NCI-H2171 treated with DMSO at 0.1 percent for 48 hours (cell line): ENCODE data around the gene HOXD9.

Experiments
- DNase-seq: peaks from one replicate; lab custom pipeline; 2025; lab: John Stamatoyannopoulos, UW

HOXD9 gene

DNA sequence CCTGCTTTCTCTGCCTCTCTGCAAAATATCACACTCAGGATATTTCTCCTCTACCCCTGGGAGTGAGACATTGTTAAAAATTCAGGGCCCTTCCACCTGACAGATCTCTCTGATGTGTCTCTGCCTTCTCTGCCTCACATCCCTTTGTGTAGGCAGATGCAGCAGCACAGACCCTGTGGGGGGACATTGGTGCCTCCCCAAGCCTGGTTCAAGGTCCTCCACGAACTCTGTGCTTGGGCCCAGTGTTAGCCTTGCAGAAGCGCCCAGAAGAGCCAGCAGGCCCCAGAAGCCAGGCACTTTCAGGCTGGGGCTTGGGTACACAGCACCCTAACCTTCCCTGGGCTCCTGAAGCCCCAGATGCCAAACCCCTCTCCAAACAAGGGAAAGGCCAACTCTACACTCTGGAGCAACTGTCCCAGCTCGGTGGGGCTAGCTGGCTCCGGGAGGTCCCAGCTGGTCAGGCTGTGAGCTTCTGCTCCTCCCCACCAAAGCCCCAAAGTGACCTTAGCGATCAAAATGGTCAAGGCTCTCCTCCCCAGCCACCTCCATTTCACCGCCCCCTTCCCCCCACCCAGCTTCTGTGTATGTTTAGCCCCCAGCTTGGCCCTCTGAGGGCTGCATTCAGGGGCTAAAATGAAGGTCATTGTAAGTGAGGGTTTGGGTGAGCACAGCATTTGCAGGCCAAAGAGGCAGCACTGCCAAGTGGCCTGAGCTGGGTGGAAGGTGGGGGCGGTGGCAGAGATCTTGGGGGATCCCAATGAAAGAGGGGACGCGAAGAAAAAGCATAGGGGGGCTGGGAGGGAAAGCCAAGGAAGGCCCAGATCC is 2.6 kb downstream of the HOXD9 start:
- DNase-seq: no peak

DNA sequence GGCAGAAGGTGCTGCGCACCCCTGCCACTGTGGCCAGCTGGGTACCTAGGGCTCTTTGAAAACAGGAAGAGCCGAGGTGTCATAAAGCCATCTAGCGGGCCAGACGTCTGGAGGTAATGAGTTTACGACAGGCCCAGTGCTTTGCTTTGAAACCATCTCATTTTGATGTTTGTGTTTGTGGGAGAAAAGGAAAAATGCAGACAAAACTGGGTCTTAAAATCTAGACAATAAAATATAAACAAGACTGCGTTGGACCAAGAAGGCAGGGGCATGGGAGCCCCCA is 3.2 kb downstream of the HOXD9 start:
- DNase-seq: no peak

DNA sequence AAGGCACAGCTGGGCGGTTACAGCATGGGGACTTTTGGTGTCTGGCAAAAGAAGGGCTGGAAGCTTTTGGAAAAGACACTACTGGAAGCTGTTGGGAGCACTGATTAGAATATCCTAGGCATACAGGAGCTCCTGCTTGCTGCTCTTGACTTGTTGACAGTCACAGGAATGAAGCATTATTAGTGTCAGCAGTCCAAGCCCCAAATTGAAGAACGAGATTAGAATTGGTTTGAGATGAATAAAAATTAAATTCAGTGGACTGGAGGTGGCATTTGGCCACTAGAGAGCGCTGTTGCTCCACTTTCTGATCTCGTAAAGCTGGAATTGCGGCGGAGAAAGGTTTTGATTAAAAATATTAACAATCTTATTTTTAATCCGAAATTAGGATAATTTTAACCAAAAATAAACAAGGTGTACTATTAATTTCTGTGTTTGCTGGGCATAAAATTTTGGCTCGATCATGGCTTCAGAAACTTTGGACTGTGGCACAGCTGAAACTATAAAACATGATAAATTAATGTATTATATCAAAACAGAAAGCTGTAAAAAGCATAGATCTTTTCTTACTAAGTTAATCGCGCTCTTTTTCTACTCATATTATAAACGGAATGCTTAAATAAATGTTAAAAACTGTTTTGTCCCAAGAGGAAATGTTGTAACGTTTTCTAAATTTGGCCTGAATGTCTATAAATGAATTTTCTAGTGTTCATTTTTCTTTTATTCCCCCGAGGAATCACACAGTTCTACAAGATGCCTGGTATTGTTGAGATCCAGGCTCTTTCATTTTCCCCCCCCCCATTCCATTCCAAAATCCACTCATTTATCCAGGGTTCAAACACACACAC is 4.6 kb downstream of the HOXD9 start:
- DNase-seq: peak; percentile 57

DNA sequence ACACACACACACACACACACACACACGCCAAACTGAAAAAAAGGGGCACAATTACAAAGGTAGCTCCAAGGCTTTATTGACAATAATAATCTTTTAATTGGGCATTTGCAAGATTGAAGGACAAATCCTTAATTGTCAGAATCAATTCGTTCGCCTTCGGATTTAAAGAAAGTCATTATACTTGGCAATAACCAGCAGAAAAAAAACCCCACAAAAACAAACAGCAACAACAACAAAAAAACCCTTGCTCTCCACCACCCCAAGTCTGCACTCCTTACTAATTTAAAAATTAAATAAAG is 5.2 kb downstream of the HOXD9 start:
- no peak for DNase-seq

DNA sequence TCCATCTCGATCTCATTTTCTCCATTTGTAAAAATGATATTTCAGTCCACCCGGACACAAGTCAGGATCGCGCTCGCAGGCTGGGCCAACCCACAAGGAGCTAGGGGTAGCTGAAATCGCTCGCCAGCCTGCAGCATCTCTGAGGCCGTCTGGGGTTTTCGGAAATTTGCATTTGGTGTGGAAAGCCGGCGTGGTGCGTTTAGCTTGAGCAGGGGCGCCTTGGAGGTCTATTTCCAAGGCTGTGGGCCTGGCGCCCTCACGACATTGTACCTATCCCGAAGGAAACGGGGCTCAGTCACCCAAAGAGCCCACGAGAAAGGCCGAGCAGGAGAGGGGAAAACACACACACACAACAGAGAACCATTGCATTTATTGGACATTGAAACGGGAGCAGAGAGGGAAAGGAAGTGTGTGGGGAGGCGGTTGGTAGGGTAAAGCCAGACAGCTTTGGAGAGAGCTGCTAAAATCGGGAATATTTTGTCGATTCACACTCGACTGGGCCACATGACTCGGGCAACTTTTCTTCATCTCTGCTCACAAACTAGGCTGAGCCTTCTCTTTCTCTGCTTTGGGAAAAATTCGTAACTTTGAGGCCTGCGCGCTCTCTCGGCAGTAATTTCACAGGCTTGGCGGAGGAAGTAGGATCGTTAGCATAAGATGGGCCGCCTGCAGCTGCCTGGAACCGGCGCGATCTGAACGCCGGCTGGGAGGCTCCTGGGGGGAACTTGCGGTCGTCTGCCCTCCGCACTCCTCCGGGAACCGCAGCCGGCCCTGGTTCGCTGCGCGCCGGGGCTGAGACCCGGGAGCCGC is 5.9 kb downstream of the HOXD9 start:
- DNase-seq: no peak

DNA sequence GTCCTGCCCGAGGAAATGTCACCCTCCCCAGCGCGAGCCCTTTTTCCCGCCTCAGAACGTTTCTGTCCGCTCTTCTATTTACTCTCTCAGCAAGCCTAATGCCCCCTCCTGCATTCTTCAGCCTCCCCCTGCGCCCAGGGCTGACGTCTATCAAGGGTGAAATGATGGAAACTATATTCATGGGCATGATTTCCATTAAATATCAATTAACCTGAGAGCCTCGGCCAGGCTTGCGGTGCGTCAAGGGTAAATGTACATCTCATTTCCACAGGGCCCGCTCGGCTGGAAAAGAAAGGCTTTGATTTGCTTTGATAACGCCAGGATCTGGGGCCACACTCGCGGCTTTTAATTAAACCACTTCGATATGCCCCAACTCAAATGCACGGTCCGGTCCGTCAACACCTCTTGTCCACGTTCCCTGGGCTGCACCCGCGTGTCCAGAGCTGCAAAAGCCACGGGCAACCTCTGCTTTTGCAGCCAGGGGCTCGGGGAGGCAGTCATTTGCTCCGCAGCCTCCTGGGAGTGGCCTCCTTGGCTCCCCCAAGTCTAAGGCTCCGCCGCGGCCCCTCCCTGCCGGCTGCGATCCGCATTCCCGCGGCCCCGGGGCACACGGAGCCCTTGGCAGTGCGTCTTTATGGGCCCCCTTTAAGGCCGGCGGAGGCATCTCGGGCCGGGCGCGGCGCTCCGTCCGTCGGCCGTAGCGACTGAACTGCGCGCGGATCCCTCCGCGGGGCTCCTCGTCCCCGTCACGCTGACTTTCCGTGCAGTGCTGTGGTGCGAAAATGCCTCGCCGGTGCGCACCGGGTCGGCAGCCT is 6.7 kb downstream of the HOXD9 start, which contains the start of gene HOXD8:
HOXD8 (plus strand) TSS at position 724 of the 815 bp plus-strand sequence. CDS start 662 bp downstream, outside the sequence.
- DNase-seq: peak; percentile 62

DNA sequence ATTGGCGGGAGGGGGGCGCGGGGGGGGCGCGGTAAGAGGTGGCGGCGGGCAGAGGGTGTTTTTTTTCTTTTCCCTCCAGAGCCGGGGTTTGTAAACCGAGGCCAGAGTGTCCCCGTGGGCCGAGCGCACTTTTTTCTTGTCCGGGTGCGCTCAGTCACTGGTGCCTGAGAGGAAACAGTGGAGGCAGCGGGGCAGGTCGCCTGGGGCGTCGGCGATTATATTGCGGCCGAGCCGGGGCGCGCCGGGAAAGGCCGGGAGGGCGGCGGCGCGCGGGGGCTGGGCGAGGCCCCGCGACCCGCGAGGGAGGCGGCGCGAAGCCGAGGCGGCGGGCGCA is 7.3 kb downstream of the HOXD9 start:
- no peak for DNase-seq

DNA sequence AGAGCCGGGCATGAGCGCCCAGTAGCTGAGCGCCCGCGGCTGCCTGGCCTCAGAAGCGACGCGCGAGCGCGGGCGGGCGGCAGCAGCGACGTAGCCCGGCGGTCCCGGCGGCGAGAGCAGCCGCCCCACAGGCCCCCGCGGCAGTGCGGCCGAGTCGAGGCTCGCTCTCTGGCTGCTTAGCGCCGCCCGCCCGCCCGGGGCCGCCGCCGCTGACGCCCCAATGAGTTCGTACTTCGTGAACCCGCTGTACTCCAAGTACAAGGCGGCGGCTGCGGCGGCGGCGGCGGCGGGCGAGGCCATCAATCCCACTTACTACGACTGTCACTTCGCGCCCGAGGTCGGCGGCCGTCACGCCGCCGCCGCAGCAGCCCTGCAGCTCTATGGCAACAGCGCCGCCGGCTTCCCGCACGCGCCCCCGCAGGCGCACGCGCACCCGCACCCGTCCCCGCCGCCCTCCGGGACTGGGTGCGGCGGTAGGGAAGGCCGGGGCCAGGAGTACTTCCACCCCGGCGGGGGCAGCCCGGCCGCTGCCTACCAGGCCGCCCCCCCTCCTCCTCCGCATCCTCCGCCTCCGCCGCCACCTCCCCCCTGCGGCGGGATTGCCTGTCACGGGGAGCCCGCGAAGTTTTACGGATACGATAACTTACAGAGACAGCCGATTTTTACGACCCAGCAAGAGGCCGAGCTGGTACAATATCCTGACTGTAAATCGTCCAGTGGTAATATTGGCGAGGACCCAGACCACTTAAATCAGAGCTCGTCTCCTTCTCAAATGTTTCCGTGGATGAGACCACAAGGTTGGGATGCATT is 7.8 kb downstream of the HOXD9 start:
- peak; percentile 65 for DNase-seq

DNA sequence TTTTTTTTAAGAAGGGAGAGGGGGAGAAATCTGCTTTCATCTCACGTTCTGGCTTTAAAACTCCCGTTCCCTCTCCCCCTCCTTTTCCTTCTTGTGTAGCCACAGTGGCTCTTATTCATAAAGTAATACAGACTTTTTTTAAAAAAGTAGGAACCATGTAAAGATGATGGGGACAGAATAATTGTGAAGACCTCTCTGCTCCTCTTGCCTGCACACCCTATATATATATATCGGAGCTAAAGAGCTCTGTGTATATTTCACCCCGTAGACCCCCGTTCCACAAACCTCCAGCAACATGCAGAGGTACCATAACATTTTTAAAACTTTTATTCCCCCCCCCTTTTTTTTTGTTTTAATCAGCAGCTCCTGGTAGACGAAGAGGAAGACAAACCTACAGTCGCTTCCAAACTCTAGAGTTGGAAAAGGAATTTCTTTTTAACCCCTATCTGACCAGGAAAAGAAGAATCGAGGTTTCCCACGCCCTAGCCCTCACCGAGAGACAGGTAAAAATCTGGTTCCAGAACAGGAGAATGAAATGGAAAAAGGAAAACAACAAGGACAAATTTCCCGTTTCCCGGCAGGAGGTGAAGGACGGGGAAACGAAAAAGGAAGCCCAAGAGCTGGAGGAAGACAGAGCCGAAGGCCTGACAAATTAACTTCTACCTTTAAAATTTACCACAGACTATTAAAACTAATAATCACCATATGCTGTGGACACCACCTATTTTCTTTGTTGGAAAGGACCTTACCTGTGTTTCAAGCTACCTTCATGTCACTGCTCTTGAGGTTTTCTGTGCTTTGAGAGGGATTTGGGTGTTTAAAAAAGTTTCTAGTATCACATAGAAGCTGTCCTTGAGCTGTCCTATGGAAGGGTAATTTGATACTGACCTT is 8.7 kb downstream of the HOXD9 start:
- no peak for DNase-seq

DNA sequence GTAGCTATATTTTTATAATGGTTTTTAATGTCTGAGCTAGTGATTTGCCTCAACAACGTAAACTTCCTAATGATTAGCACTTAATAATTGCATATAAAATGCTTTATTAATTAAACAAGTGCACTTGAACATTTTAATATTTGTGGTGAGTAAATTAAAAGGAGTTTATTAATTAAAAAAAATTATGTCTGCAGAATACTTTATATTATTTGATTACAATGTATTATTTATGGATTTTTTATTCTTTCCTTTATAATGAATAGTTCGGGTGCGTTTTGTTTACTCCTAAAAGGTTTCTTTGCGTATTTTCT is 9.3 kb downstream of the HOXD9 start:
- no peak for DNase-seq

DNA sequence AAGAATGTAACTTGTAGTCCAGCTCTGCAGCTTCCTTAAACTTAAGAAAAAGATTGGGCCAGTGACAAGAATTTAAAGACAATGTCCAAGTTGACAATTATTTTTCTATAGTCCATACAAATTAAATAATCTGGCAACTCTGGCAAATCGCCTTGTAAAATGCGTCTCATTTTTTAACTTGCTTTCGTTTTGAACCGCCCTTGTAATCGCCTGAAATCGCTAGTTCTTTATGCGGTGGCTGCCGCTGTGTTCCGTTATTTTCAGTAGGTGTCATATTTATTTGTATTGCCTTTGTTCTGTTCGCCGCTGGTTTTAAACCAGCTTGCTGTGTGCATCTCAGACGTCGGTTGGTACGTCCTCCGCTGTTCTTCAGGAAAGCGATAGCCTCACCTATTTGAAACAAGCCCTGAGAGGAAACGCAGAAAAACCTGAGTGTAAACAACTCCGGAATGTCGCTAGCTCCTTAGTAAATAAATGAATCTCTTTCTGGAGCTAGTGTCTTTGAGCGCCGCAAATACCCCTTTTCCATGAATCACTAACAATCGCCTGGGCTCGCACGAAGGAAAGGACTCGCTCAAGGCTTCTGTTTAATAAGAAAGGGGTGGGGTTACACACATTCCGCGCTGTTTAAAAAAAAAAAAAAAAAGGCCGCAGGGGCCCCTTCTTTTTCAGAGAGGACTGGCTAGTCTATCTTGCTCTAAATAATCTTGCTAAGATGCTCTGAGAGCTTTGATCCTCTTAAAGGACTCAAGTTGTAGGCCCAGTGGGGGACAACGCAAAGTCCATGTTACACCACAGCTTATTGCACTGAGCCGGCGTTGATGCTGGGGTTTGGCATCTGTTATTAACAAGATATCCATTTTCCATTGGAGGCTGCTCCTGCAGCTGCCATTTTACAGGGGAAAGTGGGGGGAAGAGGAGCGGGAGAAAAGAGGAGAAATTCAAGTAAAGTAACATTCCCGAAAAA is 10.0 kb downstream of the HOXD9 start:
- no peak for DNase-seq

DNA sequence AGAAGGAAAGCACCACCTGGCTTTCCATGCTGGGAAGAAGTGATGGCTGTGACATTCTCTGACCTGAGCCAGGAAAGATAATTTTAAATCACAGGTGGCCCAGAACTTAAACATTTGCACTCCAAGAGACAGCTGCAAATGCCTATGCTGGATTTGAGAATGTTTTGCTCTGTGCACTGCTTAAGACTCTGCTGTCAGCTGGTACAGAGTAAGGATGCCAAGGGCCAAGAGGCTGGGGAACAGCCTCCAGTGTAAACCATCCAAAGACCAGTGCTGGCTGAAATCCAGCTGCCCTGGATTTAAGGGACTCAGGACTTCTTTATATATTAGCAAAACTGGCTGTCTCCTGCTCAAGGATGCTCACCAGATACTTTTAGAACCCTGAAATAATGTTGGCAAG is 10.9 kb downstream of the HOXD9 start:
- no peak for DNase-seq

DNA sequence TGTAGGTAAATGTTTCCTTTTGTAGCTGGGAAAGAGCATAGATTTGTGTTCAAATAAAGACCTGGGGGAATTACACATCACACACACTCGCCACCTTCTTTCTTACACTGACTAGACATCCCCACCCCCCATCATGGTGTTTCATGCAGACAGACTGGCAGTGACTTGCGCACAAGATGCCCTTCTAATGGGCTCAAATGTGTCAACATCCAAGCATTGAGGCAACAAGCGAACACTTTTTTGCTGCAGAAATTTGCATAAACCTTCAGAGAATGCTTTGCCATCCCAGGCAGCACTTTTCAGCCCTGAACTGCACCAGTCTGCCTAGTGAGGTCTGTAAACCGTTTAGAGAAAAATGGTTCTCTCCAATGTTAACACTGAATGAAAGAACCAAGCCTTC is 11.5 kb downstream of the HOXD9 start:
- no peak for DNase-seq

DNA sequence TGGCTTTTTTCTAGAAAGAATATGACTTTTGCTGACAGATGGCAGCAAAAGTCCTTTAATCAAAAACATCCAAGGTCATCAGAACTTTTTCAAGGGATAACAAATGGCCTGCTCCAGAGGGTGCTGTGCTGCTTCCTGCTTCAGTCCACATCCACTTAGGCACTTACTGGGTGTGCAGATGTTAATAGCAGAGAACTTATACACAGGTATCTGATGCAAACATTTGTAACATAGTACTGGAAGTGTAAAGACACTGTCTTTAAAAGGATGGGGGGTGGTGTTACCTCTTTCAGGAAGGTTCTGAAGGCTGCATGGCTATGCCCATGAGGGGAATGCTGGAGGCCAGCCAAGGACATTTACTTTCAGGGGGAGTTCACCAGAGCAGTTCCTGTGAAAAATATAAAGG is 12.5 kb downstream of the HOXD9 start:
- peak; percentile 29 for DNase-seq

DNA sequence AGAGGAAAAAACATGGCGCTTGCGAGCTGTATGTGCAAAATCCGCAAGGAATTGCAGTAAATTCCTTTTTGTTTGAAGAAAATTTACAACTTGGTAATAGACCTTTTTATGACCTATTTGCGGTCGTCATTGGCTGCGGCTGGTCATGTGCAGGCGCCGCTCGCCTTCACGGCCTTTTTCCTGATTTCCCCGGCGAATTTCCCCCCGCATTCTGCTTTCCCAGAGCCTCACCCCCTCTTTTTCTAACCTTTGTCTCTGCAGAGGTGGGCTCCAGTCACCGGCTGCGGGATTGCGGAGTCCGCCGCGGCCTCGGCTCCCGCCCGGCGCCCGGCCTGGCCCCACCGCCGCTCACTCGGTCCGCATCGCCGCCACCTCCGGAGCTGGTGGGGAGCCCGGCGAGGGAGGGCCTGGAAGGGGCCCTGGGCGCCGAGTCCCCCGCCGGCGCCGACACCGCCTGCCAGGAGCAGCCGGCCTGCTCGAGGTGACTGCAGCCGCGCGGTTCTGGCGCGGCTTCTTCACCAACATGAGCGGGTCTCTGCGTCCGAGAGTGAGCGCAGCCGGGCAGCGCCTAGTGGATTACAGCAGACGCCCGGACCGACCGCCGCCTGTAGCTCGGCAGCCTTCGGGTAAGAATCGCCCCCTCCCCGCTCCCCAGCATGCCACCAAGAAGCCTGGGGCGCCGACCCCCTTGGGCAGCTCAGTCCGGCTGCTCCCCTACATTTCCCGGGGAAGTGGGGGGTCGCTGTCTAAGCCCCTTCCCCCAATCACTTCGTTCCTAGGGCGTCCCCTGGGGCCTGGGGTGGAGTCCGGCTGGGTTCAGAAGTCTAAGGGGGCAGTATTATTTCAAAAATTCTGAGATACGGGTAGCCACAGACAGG is 14.1 kb downstream of the HOXD9 start:
- DNase-seq: no peak

DNA sequence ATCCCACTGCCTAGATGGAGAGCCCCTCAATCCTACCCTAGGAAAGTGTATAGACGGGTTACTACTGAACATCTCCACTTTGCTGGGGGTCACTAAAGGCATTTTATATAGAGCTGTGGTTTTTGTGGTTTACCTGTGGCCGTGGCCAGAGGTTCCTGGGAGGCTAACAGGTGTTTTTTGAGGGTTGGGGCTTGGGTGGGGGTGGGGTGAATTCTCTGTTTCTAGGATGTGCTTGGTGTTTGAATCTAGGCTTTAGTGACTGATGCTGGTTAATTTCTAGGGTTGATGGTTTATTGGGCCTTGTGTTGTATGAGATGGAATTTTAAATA is 14.7 kb downstream of the HOXD9 start:
- DNase-seq: no peak

DNA sequence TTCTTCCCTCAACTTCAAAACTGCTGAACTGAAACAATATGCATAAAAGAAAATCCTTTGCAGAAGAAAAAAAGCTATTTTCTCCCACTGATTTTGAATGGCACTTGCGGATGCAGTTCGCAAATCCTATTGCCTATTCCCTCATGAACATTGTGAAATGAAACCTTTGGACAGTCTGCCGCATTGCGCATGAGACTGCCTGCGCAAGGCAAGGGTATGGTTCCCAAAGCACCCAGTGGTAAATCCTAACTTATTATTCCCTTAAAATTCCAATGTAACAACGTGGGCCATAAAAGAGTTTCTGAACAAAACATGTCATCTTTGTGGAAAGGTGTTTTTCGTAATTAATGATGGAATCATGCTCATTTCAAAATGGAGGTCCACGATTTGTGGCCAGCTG is 15.4 kb downstream of the HOXD9 start:
- DNase-seq: no peak

DNA sequence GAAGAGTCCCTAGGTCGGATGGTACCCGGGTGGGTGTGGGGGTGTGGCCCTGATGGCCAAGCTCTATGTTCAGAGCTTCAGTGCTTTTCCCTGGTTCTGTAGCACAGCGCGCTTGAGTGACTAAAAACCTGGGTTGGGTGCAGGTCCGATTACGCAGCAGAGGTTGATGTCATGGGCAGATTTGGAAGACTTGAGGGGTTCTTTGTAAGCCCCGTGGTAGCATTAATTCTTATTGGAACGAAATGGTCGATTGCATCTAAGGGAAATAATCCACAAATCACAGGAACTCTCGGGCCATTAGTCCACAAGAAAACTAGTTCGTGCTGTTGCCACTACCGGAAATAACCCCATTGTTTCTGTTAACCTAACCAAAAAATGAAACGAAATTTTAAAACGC is 16.0 kb downstream of the HOXD9 start:
- no peak for DNase-seq
